Karpas-422 (cell line): ENCODE results near the gene KCNK10. TPM values are rescaled to one million over a fixed set of nuclear protein-coding genes. Genes with fewer than 3 reads are reported as not detected.

Experiments
- DNase-seq: peaks from one replicate; pipeline ENCODE4 v3.0.0-alpha.2; 2015
- H2AFZ ChIP-seq: fragments of 200-600 bp; sonication (generic); 2 replicates; pipeline ENCODE4 v1.6.1; 2014; ENCODE audit warnings: antibody characterized with exemption, low read length, mixed read lengths
- H3K27ac ChIP-seq: fragments of 200-600 bp; sonication (generic); 2 replicates; pipeline ENCODE4 v1.5.1; 2014; ENCODE audit warnings: mild to moderate bottlenecking, low read length, moderate library complexity
- H3K27me3 ChIP-seq: fragments of 200-600 bp; sonication (generic); 2 replicates; pipeline ENCODE4 v1.6.1; 2014; ENCODE audit warnings: low read length, mixed read lengths
- H3K36me3 ChIP-seq: fragments of 200-600 bp; sonication (generic); 2 replicates; pipeline ENCODE4 v1.6.1; 2014; ENCODE audit warnings: low read length, mixed read lengths; ENCODE audit not compliant: insufficient read depth
- H3K4me1 ChIP-seq: fragments of 200-600 bp; sonication (generic); 2 replicates; pipeline ENCODE4 v1.6.1; 2014; ENCODE audit warnings: mild to moderate bottlenecking, low read length, mixed read lengths
- H3K4me2 ChIP-seq: fragments of 200-600 bp; sonication (generic); 2 replicates; pipeline ENCODE4 v1.6.1; 2014; ENCODE audit warnings: low read length, low read depth, mild to moderate bottlenecking; ENCODE audit not compliant: poor library complexity, severe bottlenecking
- H3K4me3 ChIP-seq: fragments of 200-600 bp; sonication (generic); 2 replicates; pipeline ENCODE4 v1.5.1; 2014; ENCODE audit warnings: mild to moderate bottlenecking, antibody characterized with exemption, low read length, mixed read lengths
- H3K79me2 ChIP-seq: fragments of 200-600 bp; sonication (generic); 2 replicates; pipeline ENCODE4 v1.6.1; 2014; ENCODE audit warnings: mild to moderate bottlenecking, low read length, mixed read lengths
- H3K9ac ChIP-seq: fragments of 200-600 bp; sonication (generic); 2 replicates; pipeline ENCODE4 v1.6.0; 2014; ENCODE audit warnings: low read length
- H3K9me2 ChIP-seq: fragments of 200-600 bp; sonication (generic), shearing (Covaris generic); replicated peaks from 2 replicates; pipeline ENCODE4 v1.6.0; 2014; ENCODE audit warnings: mild to moderate bottlenecking, low read length, moderate library complexity; ENCODE audit not compliant: insufficient read depth
- H3K9me3 ChIP-seq: fragments of 300-700, 200-600 bp; sonication (generic); 2 replicates; pipeline ENCODE4 v1.6.1; 2014; ENCODE audit warnings: low read length, mixed read lengths
- H4K20me1 ChIP-seq: fragments of 200-600 bp; sonication (generic); 2 replicates; pipeline ENCODE4 v1.6.1; 2014; ENCODE audit warnings: mild to moderate bottlenecking, antibody characterized with exemption, low read length, low read depth; ENCODE audit not compliant: insufficient read depth
- total RNA-seq: library from RNA; depleted of rRNA; stranded (reverse); fragments of >200 nt; shearing (Covaris generic); gene quantifications from 2 replicates; pipeline ENCODE4 v1.2.3, GENCODE V29; 2014; ENCODE audit warnings: low replicate concordance

The KCNK10 gene
- total RNA-seq, 1 experiment from 2014 or later = 0.07 TPM

GRCh38 chr14:88316521-88316920 lies 6.5 kb downstream of the KCNK10 start:
- no peaks in the 10 kb centered on the region for H3K4me1 ChIP-seq
- no peaks in the 10 kb centered on the region for H4K20me1 ChIP-seq
- no peak overlapping the region for H3K27ac ChIP-seq
- H3K36me3 ChIP-seq = no peaks in the 10 kb centered on the region
- H3K9ac ChIP-seq = no peak overlapping the region
- H3K4me3 ChIP-seq = no peak overlapping the region
- no peak overlapping the region for H2AFZ ChIP-seq
- no peak overlapping the region for H3K4me2 ChIP-seq
- no peaks in the 10 kb centered on the region for H3K27me3 ChIP-seq
- H3K9me3 ChIP-seq = no peaks in the 10 kb centered on the region
- H3K9me2 ChIP-seq = no peaks in the 10 kb centered on the region
- H3K79me2 ChIP-seq = no peaks in the 10 kb centered on the region
- no peak for DNase-seq

GRCh38 chr14:88312257-88312656 lies 10.8 kb downstream of the KCNK10 start:
- no peak for DNase-seq
- no peak overlapping the region for H2AFZ ChIP-seq
- no peaks in the 10 kb centered on the region for H3K9me2 ChIP-seq
- no peaks in the 10 kb centered on the region for H3K27me3 ChIP-seq
- no peaks in the 10 kb centered on the region for H3K36me3 ChIP-seq
- no peaks in the 10 kb centered on the region for H4K20me1 ChIP-seq
- no peak overlapping the region for H3K4me2 ChIP-seq
- no peak overlapping the region for H3K9ac ChIP-seq
- no peaks in the 10 kb centered on the region for H3K9me3 ChIP-seq
- no peaks in the 10 kb centered on the region for H3K79me2 ChIP-seq
- H3K4me3 ChIP-seq = no peak overlapping the region
- no peaks in the 10 kb centered on the region for H3K4me1 ChIP-seq
- no peak overlapping the region for H3K27ac ChIP-seq

- Histone ChIP-seq H2AFZ (no peak overlapping the region), H3K9me2 (no peaks in the 10 kb centered on the region), H3K27me3 (no peaks in the 10 kb centered on the region), H3K27ac (no peak overlapping the region), H3K4me1 (no peaks in the 10 kb centered on the region), H3K79me2 (no peaks in the 10 kb centered on the region), H3K4me2 (no peak overlapping the region), H4K20me1 (no peaks in the 10 kb centered on the region), H3K9me3 (no peaks in the 10 kb centered on the region), H3K9ac (no peak overlapping the region), H3K4me3 (no peak overlapping the region), H3K36me3 (no peaks in the 10 kb centered on the region)
- no peak for DNase-seq
These were observed 11.3 kb downstream of the KCNK10 start for GRCh38 chr14:88311780-88312179.

GRCh38 chr14:88310449-88310848 lies 12.6 kb downstream of the KCNK10 start:
- Histone ChIP-seq H4K20me1 (no peaks in the 10 kb centered on the region), H2AFZ (no peak overlapping the region), H3K9ac (no peak overlapping the region), H3K4me2 (no peak overlapping the region), H3K4me1 (no peaks in the 10 kb centered on the region), H3K4me3 (no peak overlapping the region), H3K9me2 (no peaks in the 10 kb centered on the region), H3K79me2 (no peaks in the 10 kb centered on the region), H3K27me3 (no peaks in the 10 kb centered on the region), H3K9me3 (no peaks in the 10 kb centered on the region), H3K27ac (no peak overlapping the region), H3K36me3 (no peaks in the 10 kb centered on the region)
- DNase-seq = no peak

GRCh38 chr14:88310021-88310420 lies 13.0 kb downstream of the KCNK10 start:
- no peak overlapping the region for H3K4me3 ChIP-seq
- H3K36me3 ChIP-seq = no peaks in the 10 kb centered on the region
- H3K4me2 ChIP-seq = no peak overlapping the region
- no peak overlapping the region for H3K9ac ChIP-seq
- no peaks in the 10 kb centered on the region for H4K20me1 ChIP-seq
- H3K27ac ChIP-seq = no peak overlapping the region
- DNase-seq = no peak
- H3K27me3 ChIP-seq = no peaks in the 10 kb centered on the region
- no peaks in the 10 kb centered on the region for H3K4me1 ChIP-seq
- H3K79me2 ChIP-seq = no peaks in the 10 kb centered on the region
- H2AFZ ChIP-seq = no peak overlapping the region
- H3K9me2 ChIP-seq = no peaks in the 10 kb centered on the region
- H3K9me3 ChIP-seq = no peaks in the 10 kb centered on the region

- Histone ChIP-seq H3K27ac (no peak overlapping the region), H3K79me2 (no peaks in the 10 kb centered on the region), H3K27me3 (no peaks in the 10 kb centered on the region), H3K9ac (no peak overlapping the region), H3K4me1 (no peaks in the 10 kb centered on the region), H2AFZ (no peak overlapping the region), H3K4me2 (no peak overlapping the region), H3K9me2 (no peaks in the 10 kb centered on the region), H3K4me3 (no peak overlapping the region), H4K20me1 (no peaks in the 10 kb centered on the region), H3K9me3 (no peaks in the 10 kb centered on the region), H3K36me3 (no peaks in the 10 kb centered on the region)
- no peak for DNase-seq
These were observed 17.3 kb downstream of the KCNK10 start for GRCh38 chr14:88305528-88306322.

- H3K9me3 ChIP-seq = no peaks in the 10 kb centered on the region
- H2AFZ ChIP-seq = no peak overlapping the region
- H3K9me2 ChIP-seq = no peaks in the 10 kb centered on the region
- H3K4me1 ChIP-seq = peaks cover 14% of the 10 kb centered on the region
- no peaks in the 10 kb centered on the region for H3K36me3 ChIP-seq
- no peaks in the 10 kb centered on the region for H3K27me3 ChIP-seq
- H3K79me2 ChIP-seq = no peaks in the 10 kb centered on the region
- no peaks in the 10 kb centered on the region for H4K20me1 ChIP-seq
- no peak overlapping the region for H3K27ac ChIP-seq
- H3K4me2 ChIP-seq = no peak overlapping the region
- DNase-seq = no peak
- H3K9ac ChIP-seq = no peak overlapping the region
- H3K4me3 ChIP-seq = no peak overlapping the region
These were observed 20.0 kb downstream of the KCNK10 start for GRCh38 chr14:88303041-88303440.

GRCh38 chr14:88301381-88301780 lies 21.7 kb downstream of the KCNK10 start:
- no peak overlapping the region for H3K27ac ChIP-seq

More at GRCh38 chr14:88301381-88301780, 21.7 kb downstream of the KCNK10 start:
- H4K20me1 ChIP-seq = no peaks in the 10 kb centered on the region
- H3K9me2 ChIP-seq = no peaks in the 10 kb centered on the region
- H3K4me1 ChIP-seq = peaks cover 14% of the 10 kb centered on the region
- no peak overlapping the region for H2AFZ ChIP-seq
- no peaks in the 10 kb centered on the region for H3K36me3 ChIP-seq
- no peaks in the 10 kb centered on the region for H3K9me3 ChIP-seq
- H3K9ac ChIP-seq = no peak overlapping the region
- no peak overlapping the region for H3K4me2 ChIP-seq
- no peak for DNase-seq
- no peaks in the 10 kb centered on the region for H3K79me2 ChIP-seq
- H3K4me3 ChIP-seq = no peak overlapping the region
- no peaks in the 10 kb centered on the region for H3K27me3 ChIP-seq
